HG03575 (cell line): Measurements from ENCODE around the gene HCRTR1.

Source experiments
- ATAC-seq: cut with Tn5 transposase; IDR thresholded peaks from one replicate; pipeline ENCODE4 v1.9.1; 2021; ENCODE audit not compliant: unreplicated experiment, insufficient number of reproducible peaks, low FRiP score; ENCODE audit errors: extremely low read depth

Gene HCRTR1

GRCh38 chr1:31643976-31644559, 26.6 kb downstream of the HCRTR1 start:
- no peak for ATAC-seq

GRCh38 chr1:31644560-31645273, 27.2 kb downstream of the HCRTR1 start, which contains the start of gene PEF1:
TSS of gene PEF1 (minus strand) at chr1:31644876. CDS start at chr1:31644864, 12 bp downstream.
- ATAC-seq: no peak

GRCh38 chr1:31645274-31645568, 27.7 kb downstream of the HCRTR1 start:
- no peak for ATAC-seq

GRCh38 chr1:31646259-31646960, 28.9 kb downstream of the HCRTR1 start:
- no peak for ATAC-seq

GRCh38 chr1:31647106-31647505, 29.6 kb downstream of the HCRTR1 start:
- ATAC-seq: no peak

- no peak for ATAC-seq
These were observed 30.7 kb downstream of the HCRTR1 start for GRCh38 chr1:31648190-31648589.

GRCh38 chr1:31648641-31649357, 31.3 kb downstream of the HCRTR1 start:
- ATAC-seq: no peak

- ATAC-seq: no peak
These were observed 32.9 kb downstream of the HCRTR1 start for GRCh38 chr1:31650161-31651088.

- no peak for ATAC-seq
These were observed 33.6 kb downstream of the HCRTR1 start for GRCh38 chr1:31651089-31651420.

GRCh38 chr1:31651766-31652165, 34.3 kb downstream of the HCRTR1 start:
- no peak for ATAC-seq

- no peak for ATAC-seq
These were observed 35.5 kb downstream of the HCRTR1 start for GRCh38 chr1:31652891-31653499.

- no peak for ATAC-seq
These were observed 36.4 kb downstream of the HCRTR1 start for GRCh38 chr1:31653717-31654473.

GRCh38 chr1:31654474-31654776, 36.9 kb downstream of the HCRTR1 start:
- ATAC-seq: no peak

GRCh38 chr1:31655104-31655503, 37.6 kb downstream of the HCRTR1 start:
- no peak for ATAC-seq

- ATAC-seq: no peak
These were observed 38.3 kb downstream of the HCRTR1 start for GRCh38 chr1:31655756-31656155.

GRCh38 chr1:31657020-31657804, 39.7 kb downstream of the HCRTR1 start:
- no peak for ATAC-seq

GRCh38 chr1:31657972-31658510, 40.6 kb downstream of the HCRTR1 start:
- no peak for ATAC-seq
